ENCODE results near the gene ATP1B2. TPM values are rescaled to one million over a fixed set of nuclear protein-coding genes. Genes with fewer than 3 reads are reported as not detected.
A peak's percentile ranks its signal among the peaks of the same experiment; 100 is the strongest.

Gene ATP1B2
- total RNA-seq, 1 donor, result not detected

- H3K4me3 ChIP-seq (ENCODE audit: low read depth, low read length), result peak overlapping the region; percentile 54
- TF ChIP-seq CTCF (IDR thresholded peaks at IDR 0.05; ENCODE audit: insufficient read depth, low read depth, low read length), result no peak
- DNase-seq (ENCODE audit: low read depth), result no peak
Measured at GRCh38 chr17:7651097-7651664, 455 bp downstream of the ATP1B2 start.

GRCh38 chr17:7651665-7652387, 1.1 kb downstream of the ATP1B2 start:
- no peak overlapping the region for H3K4me3 ChIP-seq (ENCODE audit: low read depth, low read length)
- DNase-seq (ENCODE audit: low read depth), result no peak
- no peak for TF ChIP-seq CTCF (IDR thresholded peaks at IDR 0.05; ENCODE audit: insufficient read depth, low read depth, low read length)

- no peak overlapping the region for H3K4me3 ChIP-seq (ENCODE audit: low read depth, low read length)
- DNase-seq (ENCODE audit: low read depth), result no peak
- no peak for TF ChIP-seq CTCF (IDR thresholded peaks at IDR 0.05; ENCODE audit: insufficient read depth, low read depth, low read length)
Measured at GRCh38 chr17:7652388-7653356, 1.9 kb downstream of the ATP1B2 start.

- no peak for TF ChIP-seq CTCF (IDR thresholded peaks at IDR 0.05; ENCODE audit: insufficient read depth, low read depth, low read length)
- H3K4me3 ChIP-seq (ENCODE audit: low read depth, low read length), result no peak overlapping the region
- DNase-seq (ENCODE audit: low read depth), result no peak
Measured at GRCh38 chr17:7654832-7655540, 4.3 kb downstream of the ATP1B2 start.

- TF ChIP-seq CTCF (IDR thresholded peaks at IDR 0.05; ENCODE audit: insufficient read depth, low read depth, low read length), result no peak
- DNase-seq (ENCODE audit: low read depth), result no peak
- no peak overlapping the region for H3K4me3 ChIP-seq (ENCODE audit: low read depth, low read length)
Measured at GRCh38 chr17:7655541-7655840, 4.8 kb downstream of the ATP1B2 start.

- no peak overlapping the region for H3K4me3 ChIP-seq (ENCODE audit: low read depth, low read length)
- TF ChIP-seq CTCF (IDR thresholded peaks at IDR 0.05; ENCODE audit: insufficient read depth, low read depth, low read length), result no peak
- peak; percentile 21 for DNase-seq (ENCODE audit: low read depth)
Measured at GRCh38 chr17:7656958-7657609, 6.4 kb downstream of the ATP1B2 start.

Data from fibroblast of villous mesenchyme (primary cell).